ENCODE data around the gene DMD.

DMD gene

DNA sequence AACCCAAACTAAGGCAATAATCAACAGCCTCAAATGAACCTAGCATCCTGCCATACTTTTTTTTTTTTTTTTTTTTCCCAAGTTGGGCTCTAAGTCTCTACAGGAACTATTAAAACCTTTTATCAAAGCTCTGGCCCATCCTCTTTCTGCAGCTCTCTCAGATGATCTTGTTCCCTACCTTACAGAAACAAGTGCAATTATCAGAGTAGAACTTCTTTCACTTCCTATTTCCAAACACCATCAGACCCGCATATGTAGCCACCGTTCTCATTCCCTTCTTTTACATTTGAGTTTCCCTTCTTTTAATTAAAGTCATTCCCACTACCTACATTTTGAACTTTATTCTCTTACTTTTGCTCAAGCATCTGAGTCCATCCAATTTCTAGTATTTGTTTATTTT lies 690.6 kb downstream of the DMD start:
- H3K4me3 ChIP-seq (ENCODE audit: low read depth, low read length) = no peak overlapping the region
- TF ChIP-seq CTCF (IDR thresholded peaks at IDR 0.05; ENCODE audit: borderline replicate concordance, insufficient read depth, low read depth, low read length) = no peak

GRCh38 chrX:32514986-32515385 lies 696.4 kb downstream of the DMD start:
- H3K4me3 ChIP-seq (ENCODE audit: low read depth, low read length) = no peak overlapping the region
- TF ChIP-seq CTCF (IDR thresholded peaks at IDR 0.05; ENCODE audit: borderline replicate concordance, insufficient read depth, low read depth, low read length) = no peak

GRCh38 chrX:32501606-32502005 lies 709.7 kb downstream of the DMD start:
- H3K4me3 ChIP-seq (ENCODE audit: low read depth, low read length) = no peak overlapping the region
- no peak for TF ChIP-seq CTCF (IDR thresholded peaks at IDR 0.05; ENCODE audit: borderline replicate concordance, insufficient read depth, low read depth, low read length)

GRCh38 chrX:32496671-32497070 lies 714.7 kb downstream of the DMD start:
- H3K4me3 ChIP-seq (ENCODE audit: low read depth, low read length) = no peak overlapping the region

GRCh38 chrX:32495855-32496254 lies 715.5 kb downstream of the DMD start:
- TF ChIP-seq CTCF (IDR thresholded peaks at IDR 0.05; ENCODE audit: borderline replicate concordance, insufficient read depth, low read depth, low read length) = no peak
- H3K4me3 ChIP-seq (ENCODE audit: low read depth, low read length) = no peak overlapping the region

More at GRCh38 chrX:32496671-32497070, 714.7 kb downstream of the DMD start:
- TF ChIP-seq CTCF (IDR thresholded peaks at IDR 0.05; ENCODE audit: borderline replicate concordance, insufficient read depth, low read depth, low read length) = no peak

DNA sequence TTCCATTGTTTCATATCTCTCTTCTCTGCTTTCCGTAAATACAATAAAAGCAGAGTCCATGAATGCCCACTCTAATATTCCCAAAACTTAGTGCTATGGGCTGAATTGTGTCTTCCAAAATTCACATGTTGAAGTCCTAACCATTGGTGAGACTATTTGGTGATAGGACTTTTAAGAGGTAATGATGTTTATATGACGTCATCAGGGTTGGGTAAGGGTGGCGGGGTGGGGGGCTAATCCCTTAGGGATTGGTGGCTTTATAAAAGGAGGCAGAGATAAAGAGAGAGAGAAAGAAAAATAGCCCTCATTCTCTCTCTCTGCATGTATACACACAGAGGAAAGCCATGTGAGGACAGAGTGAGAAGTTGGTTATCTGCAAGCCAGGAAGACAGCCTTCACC lies 722.2 kb downstream of the DMD start:
- no peak overlapping the region for H3K4me3 ChIP-seq (ENCODE audit: low read depth, low read length)
- no peak for TF ChIP-seq CTCF (IDR thresholded peaks at IDR 0.05; ENCODE audit: borderline replicate concordance, insufficient read depth, low read depth, low read length)

- no peak overlapping the region for H3K4me3 ChIP-seq (ENCODE audit: low read depth, low read length)
- TF ChIP-seq CTCF (IDR thresholded peaks at IDR 0.05; ENCODE audit: borderline replicate concordance, insufficient read depth, low read depth, low read length) = no peak
Measured at GRCh38 chrX:32483534-32484136, 727.7 kb downstream of the DMD start.
